HG02678 (cell line): Measurements from ENCODE around the gene BCAN.
"Not testable (repeated sequence)": the region's sequence is repeated elsewhere in the genome, so short reads cannot be mapped to it uniquely, and the experiment has no call there.

Experiments
- ATAC-seq: cut with Tn5 transposase; IDR thresholded peaks from one replicate; pipeline ENCODE4 v1.9.1; 2021; ENCODE audit warnings: mild to moderate bottlenecking, moderate library complexity; ENCODE audit not compliant: unreplicated experiment

The BCAN gene

DNA sequence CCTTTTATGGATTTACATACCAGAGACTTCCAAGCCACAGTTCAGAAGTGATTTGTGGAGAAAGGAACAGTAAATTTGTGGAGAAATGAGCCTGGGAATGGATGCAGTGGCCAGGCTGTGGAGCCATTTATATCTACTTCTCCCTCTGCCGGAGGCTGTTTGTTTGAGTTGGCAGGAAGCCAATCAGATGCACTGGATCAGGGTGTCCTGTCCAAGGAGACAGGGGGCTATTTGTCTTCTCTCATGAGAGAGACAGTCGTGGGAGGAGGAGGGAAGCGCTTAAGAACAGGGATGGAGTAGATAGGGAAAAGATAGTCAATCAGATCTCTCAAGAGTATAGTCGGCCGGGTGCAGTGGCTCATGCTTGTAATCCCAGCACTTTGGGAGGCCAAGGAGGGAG is 25.5 kb upstream of the BCAN start:
- ATAC-seq, result no peak

DNA sequence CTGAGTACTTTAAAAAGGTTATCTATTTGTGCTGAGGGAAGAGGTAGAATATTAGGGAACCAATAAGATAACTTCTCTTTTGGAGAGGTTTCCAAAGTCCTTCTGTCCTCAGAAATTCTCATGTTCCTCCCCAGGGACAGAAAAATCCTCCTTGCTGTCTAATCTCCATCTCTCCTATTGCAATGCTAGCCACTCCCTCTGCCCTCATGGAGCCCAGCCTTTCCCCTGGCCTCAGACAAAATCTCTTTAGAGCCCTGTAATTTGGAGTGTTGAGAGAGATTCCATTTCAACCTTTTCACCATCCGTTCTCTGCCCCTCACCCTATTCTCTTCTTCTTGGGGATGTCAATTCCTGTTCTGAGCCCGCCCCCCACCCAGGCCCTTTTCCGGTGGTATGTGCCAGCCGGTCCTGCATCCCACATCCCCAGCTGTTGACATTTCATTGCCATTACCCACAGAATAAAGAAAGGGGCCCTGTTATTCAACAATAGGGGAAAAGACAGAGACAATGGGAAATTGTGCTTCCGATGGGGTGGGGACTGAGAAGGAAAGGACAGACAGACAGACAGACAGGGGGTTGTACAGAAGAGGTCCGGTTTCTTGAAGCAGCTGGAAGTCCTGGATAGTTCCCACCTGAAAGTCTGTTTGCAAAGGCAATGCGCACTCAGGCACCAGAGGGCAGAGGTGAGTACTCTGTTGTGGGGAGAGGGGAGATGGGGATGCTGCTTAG is 22.9 kb upstream of the BCAN start, which contains the start of gene HAPLN2:
Gene HAPLN2 (plus strand): TSS at position 563 of the 729 bp plus-strand sequence. CDS start 4,076 bp downstream, outside the sequence.
- ATAC-seq, result no peak

DNA sequence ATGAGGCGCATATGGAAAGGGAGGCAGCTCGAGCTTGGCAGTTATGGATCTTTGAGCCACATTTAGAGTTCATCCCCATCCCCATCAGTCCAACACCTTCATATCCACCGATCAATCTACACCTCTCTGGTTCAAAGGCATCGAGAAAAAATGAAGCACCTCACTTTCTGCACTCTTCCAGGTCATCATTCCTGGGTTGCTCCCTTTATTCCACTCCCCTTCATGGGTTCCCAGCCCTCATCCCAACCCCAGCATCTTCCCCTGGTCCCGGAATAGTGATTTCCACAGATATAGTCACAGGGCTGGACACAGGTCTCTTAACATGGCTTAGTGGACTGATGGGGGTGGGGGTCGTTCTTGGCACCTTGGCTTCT is 22.3 kb upstream of the BCAN start:
- no peak for ATAC-seq

DNA sequence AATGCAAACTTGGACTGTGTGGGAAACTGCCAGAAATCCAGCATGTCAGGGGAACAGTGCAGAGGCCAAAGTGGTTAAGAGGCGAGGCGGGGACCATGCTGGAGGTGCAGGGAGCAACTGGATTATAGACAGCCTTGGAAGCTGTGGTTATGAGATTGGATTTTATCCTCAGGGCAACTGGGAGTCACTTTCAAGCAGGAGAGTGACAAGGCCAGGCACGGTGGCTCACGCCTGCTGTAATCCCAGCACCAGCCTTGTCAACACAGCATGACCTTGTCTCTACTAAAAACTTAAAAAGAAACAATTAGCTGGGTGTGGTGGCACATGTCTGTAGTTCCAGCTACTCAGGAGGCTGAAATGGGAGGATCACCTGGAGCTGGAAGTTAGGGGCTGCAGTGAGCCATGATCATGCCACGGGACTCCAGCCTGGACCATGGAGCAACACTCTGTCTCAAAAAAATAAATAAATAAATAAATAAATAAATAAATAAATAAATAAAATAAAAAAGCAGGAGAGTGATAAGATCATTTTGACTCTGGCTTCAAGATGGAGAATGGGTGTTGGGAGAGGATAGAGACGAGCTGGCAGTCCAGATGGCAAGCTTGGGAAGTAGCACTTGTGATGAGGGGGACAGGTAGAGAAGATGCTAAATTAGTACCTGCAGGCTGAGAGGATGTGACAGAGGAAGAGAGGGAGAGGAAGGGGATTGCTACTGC is 19.2 kb upstream of the BCAN start:
- no peak for ATAC-seq

DNA sequence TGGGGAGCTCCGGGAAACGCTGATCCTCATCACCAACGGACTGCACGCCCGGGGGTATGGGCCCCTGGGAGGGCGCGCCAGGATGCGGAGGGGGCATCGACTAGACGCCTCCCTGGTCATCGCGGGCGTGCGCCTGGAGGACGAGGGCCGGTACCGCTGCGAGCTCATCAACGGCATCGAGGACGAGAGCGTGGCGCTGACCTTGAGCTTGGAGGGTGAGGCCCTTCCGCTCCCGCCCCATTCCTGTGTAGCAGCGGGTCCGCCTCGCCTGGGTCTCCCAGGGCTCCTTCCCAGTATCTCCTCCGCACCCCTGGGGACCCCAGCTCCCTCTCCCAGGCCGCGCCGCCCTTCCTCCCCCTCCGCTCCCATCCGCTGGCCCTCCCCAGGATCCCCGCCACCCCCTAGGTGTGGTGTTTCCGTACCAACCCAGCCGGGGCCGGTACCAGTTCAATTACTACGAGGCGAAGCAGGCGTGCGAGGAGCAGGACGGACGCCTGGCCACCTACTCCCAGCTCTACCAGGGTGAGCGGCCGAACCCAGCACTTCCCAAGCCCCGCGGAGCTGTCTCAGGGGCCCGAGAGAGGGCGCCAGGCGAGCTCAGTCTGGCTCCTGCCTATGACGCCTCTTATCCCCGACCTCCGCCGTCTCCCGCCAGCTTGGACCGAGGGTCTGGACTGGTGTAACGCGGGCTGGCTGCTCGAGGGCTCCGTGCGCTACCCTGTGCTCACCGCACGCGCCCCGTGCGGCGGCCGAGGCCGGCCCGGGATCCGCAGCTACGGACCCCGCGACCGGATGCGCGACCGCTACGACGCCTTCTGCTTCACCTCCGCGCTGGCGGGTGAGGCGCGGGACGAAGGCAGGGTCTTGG is 17.7 kb upstream of the BCAN start:
- ATAC-seq, result no peak

DNA sequence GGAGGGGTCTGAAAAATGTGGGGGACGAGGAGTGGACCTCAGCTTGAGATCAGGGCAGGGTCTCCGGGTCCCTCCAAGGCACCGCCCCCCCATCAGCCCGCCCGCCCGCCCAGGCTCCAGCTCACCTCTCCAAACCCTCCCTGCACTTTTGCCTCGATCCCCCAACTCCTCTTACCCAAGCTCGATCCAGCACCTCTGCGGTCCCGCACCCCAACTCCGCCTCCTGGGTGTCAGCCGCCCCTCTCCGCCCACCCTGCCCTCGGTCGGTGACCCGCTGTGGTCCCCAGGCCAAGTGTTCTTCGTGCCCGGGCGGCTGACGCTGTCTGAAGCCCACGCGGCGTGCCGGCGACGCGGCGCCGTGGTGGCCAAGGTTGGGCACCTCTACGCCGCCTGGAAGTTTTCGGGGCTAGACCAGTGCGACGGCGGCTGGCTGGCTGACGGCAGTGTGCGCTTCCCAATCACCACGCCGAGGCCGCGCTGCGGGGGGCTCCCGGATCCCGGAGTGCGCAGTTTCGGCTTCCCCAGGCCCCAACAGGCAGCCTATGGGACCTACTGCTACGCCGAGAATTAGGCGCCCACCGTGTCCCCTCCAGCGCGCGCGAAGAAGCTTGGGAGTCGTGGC is 17.0 kb upstream of the BCAN start:
- no peak for ATAC-seq

DNA sequence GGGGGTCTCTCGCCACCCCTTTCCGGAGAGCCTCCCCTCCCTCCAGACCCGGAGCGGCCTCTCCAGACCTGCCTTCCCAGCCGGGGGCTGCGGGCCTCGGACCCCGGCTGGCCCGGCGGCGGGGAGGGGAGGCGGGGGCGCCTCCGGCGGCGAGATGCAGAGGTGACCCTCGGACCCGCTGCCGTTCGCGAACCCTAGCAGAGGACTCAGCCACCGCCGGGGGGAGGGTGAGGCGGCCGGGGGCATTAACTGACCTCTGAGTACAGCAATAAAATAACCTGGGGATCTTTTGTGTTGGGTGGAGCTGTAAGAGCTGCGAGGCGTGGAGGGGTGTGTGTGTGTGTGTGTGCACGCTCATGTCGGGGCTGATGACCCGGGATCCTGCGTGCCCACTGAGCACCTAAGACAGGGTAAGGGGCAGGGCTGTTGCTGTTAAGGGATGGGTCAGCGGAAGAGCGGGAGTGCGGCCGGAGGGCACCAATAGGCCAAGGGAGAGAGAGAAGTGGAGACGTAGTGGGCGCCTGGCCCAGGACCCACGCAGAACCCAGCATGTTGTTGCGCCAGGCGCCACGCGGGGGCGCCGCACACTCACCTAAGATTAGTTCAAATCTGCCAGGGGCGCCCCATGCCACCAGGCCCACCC is 16.4 kb upstream of the BCAN start:
- no peak for ATAC-seq

DNA sequence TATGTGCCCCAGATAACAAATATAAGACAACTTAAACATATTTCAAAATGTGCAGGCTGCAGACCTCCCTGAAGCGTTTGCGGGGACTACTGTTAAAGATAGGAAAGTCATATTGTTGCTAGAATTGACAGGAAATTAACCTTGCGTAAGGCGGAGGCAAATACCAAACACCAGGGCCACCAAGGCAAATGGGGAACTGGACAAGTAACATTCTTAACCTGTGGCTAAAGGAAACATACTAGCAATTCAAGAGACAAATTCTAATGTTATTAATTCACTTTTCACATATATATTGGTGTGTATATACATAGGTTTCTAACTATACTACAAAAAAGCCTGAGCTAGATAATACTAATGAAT is 15.9 kb upstream of the BCAN start:
- no peak for ATAC-seq

DNA sequence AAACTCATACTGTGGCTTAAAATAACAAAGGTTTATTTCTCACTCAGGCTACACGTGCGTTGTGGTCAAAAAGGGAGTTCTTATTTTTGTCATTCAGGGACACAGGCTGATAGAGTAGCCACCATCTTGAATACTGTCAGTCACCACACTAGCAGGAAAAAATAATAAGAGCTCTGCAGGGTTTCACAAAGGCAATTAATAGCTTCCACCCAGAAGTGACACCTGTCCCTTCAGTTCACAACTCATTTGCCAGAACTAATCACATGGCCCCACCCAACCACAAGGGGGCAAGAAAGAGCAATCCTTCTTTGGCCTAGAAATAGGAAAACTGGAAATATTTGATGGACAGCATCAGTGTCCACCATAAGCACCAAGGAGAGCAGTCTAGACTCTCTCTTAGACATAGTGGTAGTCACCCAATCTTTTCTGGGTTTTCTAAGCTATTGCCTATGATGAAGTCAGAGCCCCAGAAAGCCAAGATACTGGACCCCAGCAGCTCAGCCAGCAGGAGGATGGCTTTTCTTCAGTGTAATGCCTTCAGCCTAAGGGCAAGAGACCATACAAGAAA is 14.5 kb upstream of the BCAN start:
- no peak for ATAC-seq

DNA sequence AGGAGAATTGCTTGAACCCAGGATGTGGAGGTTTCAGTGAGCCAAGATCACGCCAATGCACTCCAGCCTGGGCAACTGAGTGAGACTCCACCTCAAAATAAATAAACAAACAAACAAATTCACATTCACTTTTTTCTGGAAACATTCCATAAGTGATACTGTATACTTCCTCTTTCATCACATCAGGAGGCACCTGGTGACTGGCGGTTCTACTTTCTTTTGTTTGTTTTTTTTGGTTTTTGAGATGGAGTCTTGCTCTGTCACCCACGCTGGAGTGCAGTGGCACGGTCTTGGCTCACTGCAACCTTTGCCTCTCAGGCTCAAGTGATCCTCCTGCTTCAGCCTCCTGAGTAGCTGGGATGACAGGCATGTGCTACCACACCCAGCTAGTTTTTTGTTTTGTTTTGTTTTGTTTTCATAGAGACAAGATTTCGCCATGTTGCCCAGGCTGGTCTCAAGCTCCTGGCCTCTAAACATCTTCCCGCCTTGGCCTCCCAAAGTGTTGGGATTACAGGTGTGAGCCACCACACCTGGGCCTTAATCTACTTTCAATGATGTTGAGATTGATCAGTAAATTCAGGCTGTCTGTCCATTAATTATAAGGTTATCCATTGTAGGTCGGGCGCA is 12.0 kb upstream of the BCAN start:
- ATAC-seq, result no peak

DNA sequence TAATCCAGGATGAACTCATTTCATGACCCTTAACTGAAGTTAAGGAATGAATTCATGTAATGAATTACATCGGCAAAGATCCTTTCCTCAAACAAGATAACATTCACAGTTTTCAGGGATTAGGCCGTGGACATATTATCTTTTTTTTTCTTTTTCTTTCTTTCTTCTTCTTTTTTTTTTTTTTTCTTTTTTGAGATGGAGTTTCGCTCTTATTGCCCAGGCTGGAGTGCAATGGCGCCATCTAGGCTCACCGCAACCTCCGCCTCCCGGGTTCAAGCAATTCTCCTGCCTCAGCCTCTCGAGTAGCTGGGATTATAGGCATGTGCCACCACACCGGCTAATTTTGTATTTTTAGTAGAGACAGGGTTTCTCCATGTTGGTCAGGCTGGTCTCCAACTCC is 10.8 kb upstream of the BCAN start:
- not testable (repeated sequence) for ATAC-seq

DNA sequence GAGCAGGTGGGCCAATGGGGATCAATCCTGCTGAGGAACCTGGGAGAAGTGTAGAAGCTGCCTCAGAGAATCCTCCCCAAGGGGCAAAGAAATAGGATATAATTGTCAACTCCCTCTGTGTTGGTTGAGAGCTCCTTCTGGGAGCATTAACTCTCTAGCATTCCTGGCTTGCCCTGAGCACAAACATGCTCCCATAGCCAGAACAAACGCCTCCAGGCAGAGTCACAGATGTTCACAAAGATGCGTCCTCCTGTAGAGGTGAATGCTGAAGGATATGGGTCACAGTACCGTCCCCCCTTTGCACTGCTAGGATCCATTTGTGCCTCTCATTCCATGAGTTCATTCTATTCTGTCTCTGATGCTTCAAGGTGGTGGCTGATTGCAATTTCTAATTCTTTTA is 9.6 kb upstream of the BCAN start:
- ATAC-seq, result no peak

DNA sequence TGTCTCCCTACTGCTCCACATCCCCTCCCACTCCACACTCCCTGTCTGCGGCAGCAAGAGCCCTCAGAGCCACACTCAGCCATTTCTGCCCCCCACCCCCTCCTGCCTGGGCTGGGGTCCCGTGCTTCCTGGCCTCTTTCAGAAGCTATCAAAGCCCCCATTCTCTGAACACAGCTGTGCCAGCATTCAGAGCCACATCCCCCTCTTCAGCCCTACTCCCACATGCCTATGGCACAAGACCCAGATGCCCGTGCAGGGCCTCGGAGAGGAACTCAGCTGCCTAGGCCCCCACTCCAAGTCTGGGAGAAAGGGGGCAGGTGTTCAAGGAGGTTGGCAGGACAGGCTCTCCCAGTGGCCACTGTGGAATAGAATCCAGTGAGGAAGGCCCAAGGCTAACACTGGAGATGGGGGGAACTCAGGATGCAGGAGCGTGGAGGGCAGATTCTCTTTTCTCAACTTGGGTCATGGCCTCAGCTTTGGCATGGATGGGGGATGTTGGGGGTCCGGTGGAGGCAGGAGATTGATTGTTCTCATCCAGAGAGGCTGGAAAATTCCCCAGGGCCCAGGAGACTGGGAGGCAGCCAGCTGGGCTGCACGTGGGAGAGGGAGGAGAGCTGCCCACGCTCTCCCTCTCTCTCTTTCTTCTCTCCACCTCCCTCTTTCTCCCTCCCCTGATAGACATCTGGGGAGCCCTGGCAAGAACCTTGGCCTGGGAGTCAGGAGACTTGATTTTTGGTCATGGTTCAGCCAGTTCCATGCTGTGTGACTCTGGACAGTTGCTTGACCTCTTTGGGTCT is 3.5 kb upstream of the BCAN start:
- no peak for ATAC-seq

DNA sequence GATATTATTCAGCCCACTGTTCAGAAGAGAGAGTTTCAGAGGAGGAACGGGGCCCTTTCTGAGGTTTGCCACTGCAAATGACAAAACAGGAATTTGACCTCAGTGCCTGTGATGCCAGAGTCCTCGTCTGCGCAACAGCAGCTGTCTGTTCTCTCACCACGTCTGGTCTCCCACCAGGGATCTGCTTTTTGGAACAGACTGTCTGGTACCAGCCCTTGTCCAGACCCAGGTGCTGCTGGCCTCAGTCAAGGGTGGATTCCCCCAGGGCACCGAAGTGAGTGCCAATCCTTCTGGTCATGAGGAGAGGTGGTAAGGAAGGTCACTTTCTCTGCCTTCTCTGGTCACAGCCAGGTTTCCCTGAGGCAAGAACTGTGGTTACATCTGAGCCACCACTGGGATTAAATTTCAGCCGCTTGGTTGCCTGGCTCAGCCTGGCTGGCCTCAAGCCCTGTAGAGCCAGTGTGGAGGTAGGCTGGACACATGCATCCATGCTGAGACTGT is 2.3 kb upstream of the BCAN start:
- no peak for ATAC-seq

DNA sequence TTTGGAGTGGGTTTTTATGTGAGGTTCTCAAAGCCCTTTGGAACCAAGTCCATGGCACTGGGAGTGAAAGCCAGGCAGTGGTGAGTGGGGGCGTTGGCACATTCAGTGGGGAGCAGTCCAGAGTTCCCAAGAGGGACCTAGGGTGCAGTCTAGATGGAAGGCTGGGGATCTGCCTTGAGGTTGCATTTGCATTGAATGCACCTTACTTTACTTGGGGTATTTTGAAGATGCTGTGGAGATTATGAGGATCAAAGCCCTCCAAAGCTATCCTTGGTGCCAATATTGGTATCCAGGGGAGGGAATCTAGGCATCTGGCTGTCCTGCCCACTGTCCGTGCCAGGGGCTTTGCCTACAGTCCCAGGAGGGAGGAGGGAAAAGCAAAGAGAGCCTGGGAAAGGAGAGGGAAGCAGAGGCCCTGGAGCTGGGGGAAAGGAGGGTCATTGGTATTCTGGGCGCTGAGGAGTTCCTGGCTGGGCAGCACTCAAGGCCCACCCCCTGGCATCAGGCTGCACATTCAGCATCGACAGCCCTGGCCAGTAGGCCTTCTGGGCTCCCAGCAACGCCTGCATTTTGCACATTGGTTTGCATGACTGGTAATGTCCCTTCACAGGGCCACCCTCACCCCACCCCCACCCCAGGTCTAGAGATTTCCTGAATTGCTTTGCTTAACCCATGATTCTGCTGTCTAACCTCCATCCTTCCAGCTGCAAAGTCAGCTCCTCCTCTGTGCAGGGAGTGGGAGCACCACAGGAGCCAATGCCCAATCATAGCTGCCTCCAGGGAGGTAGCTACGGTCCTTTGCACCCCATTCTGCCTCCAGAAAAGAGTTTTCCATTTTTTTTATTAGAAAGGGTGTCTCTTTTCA is 843 bp upstream of the BCAN start:
- no peak for ATAC-seq

DNA sequence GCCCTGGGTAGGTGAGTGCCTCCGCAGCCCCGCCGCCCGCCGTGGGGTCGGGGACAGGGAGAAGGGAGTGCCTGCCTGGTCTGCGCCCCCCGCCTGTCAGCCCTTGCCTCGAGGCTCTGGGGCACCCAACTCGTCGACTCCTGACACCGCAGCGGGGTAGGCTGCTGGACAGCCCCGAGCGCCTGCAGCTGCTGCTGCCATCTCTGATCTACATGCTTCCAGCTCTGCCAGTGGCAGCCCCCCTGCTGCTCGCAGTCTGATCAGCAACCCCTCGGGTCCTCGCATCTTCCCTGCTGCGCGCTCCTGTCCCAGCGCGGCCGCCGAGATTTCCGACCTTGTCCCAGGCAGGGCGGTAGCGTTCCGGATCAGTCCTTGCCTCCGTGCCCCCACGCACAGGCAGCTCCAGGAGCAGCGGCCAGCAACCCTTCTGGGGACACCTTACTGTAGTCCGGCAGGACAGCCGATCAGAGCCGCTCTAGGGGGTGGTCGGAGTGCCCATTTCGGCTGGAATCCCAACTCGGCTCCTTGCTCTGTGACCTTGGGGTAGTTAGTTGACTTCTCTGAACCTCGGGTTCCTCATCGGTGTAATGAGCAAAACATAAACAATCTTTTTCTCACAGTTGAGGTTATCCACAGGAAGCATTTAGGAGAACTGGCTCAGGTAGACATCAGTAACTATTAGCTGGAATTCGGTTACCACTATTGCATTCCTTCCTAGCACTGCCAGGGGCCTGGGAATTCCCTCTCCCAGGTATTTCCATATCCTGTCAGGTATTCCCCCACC is 540 bp downstream of the BCAN start:
- ATAC-seq, result no peak

DNA sequence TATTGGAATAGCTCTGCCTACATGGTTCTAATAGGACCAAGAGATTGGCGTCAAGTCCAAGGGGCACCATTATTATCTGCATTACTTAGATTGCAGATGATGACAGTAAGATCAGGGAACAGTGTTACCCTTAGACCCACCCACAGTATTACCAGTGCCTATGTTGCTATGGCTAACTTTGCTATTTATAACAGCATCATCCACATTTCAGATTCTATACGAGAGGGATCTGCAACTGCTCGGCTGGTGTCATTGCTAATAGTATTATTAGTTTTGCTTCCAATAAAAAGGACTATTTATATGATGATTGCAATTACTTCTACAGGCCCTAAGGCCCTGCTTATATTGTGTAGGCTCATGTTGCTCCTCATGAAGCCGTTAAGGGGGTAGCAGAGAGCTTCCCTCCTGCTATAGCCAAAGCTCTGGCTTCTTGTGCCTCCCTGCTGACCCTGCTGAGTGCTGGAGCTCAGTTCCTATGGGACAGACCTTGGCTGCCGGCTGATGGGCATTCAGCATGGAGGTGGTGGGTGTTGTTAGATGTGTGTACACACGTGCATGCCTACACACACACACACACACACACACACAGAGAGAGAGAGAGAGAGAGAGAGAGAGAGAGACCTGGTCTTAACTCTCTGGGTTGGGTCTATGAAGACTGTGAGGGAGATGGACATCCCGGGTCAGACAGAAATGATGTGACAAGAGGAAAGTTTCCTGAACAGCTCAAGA is 1.3 kb downstream of the BCAN start:
- ATAC-seq, result no peak
